ENCODE measurements around the gene MAU2. TPM values are rescaled to one million over a fixed set of nuclear protein-coding genes. Genes with fewer than 3 reads are reported as not detected.
A peak's percentile ranks its signal among the peaks of the same experiment; 100 is the strongest.

The MAU2 gene
- total RNA-seq, 4 donors from 2014 or later, result 59.5 to 220 (median 77.6) TPM

DNA sequence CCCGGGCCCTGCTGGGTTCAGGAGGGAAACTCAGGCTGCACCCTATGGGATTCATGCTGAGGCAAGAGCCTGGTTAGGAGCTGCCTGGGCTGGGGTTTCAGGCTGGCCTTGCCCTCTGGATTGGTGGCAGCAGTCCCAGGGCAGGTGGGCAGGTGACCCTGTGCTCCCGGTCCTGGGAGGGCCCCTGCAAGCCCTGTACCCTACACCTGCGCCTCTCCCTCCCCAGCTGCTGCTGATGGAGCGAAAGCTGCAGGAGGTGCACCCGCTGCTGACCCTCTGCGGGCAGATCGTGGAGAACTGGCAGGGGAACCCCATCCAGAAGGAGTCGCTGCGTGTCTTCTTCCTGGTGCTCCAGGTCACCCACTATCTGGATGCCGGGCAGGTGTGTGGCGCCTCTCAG is 20.4 kb downstream of the MAU2 start:
- Histone ChIP-seq H3K36me3 (peaks cover 98% of the 10 kb centered on the region), H3K27me3 (no peaks in the 10 kb centered on the region), H3K9me3 (no peaks in the 10 kb centered on the region), H3K4me1 (peaks cover 18% of the 10 kb centered on the region), H3K4me3 (no peak overlapping the region), H3K27ac (no peak overlapping the region)
- TF ChIP-seq POLR2A (IDR thresholded peaks at IDR 0.05) (no peak), POLR2AphosphoS5 (IDR thresholded peaks at IDR 0.05) (no peak), CTCF (IDR thresholded peaks at IDR 0.05) (no peak), EP300 (IDR thresholded peaks at IDR 0.05) (no peak)
- no peak for DNase-seq (ENCODE audit: low spot score in 2 of 2)
- WGBS, result 87% methylated on average over 3 of the region's 11 CpGs

- Histone ChIP-seq H3K4me3 (no peak overlapping the region), H3K4me1 (peaks cover 5% of the 10 kb centered on the region), H3K9me3 (no peaks in the 10 kb centered on the region), H3K27ac (no peak overlapping the region), H3K27me3 (no peaks in the 10 kb centered on the region), H3K36me3 (peaks cover 98% of the 10 kb centered on the region)
- DNase-seq (ENCODE audit: low spot score in 2 of 2), result no peak
- TF ChIP-seq CTCF (IDR thresholded peaks at IDR 0.05) (peak; percentile 19 to 71), POLR2A (IDR thresholded peaks at IDR 0.05) (no peak)
- WGBS, result 51% methylated on average over 10 of the region's 28 CpGs
Measured at GRCh38 chr19:19342086-19343015, 21.7 kb downstream of the MAU2 start.

DNA sequence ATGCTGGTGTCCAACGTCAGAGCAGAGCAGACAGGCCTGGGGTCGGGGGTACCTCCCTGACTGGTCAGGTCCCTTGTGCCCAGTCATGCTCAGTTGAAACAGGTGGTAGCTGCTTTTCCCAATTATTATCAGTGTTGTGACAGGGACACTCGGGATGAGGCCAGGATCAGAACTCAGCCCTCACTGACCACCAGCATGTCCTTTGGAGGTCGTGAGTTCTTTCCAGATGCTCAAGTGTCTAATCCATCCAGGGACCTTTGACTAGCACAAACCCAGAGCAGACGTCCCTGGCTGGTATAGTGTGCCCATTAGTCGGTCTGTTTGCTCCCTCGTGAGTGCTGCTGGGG is 22.4 kb downstream of the MAU2 start:
- DNase-seq (ENCODE audit: low spot score in 2 of 2), result no peak
- Histone ChIP-seq H3K36me3 (peaks cover 98% of the 10 kb centered on the region), H3K4me1 (peaks cover 2% of the 10 kb centered on the region), H3K4me3 (no peak overlapping the region), H3K27me3 (no peaks in the 10 kb centered on the region), H3K9me3 (no peaks in the 10 kb centered on the region), H3K27ac (no peak overlapping the region)
- TF ChIP-seq POLR2A (IDR thresholded peaks at IDR 0.05) (no peak), CTCF (IDR thresholded peaks at IDR 0.05) (peak in 1 of 2 donors; percentile 8)
- WGBS, result 82% methylated on average over 6 of the region's 7 CpGs

GRCh38 chr19:19343762-19344161 is 23.1 kb downstream of the MAU2 start:
- H3K4me3 ChIP-seq, result no peak overlapping the region
- TF ChIP-seq CTCF (IDR thresholded peaks at IDR 0.05) (no peak), POLR2A (IDR thresholded peaks at IDR 0.05) (no peak), POLR2AphosphoS5 (IDR thresholded peaks at IDR 0.05) (no peak), EP300 (IDR thresholded peaks at IDR 0.05) (no peak)
- 88% methylated on average over 8 of the region's 14 CpGs for WGBS
- no peaks in the 10 kb centered on the region for H3K9me3 ChIP-seq
- H3K27me3 ChIP-seq, result no peaks in the 10 kb centered on the region
- DNase-seq (ENCODE audit: low spot score in 2 of 2), result no peak
- H3K36me3 ChIP-seq, result peaks cover 98% of the 10 kb centered on the region
- no peak overlapping the region for H3K27ac ChIP-seq
- no peaks in the 10 kb centered on the region for H3K4me1 ChIP-seq

DNA sequence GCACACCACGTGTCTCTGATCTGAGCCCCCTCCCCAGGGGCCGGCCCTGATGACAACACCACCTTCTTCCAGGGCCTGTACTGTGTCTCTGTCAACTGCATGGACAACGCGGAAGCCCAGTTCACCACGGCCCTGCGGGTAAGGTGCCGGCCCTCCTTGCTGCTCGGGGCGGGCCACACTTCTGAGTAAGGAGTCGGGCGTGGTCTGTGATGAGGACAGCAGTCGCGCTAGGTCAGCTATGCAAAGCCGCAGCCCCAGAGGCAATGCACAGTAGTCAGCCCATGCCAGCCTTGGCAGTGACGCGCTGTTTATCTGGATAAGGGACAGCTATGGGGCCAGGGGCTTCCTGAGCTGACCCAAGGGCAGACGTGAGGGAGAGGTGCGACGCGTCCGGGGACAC is 24.6 kb downstream of the MAU2 start:
- Histone ChIP-seq H3K4me3 (no peak overlapping the region), H3K27ac (no peak overlapping the region), H3K9me3 (no peaks in the 10 kb centered on the region), H3K36me3 (peaks cover 98% of the 10 kb centered on the region), H3K4me1 (no peaks in the 10 kb centered on the region), H3K27me3 (no peaks in the 10 kb centered on the region)
- no peak for DNase-seq (ENCODE audit: low spot score in 2 of 2)
- no peak for TF ChIP-seq CTCF (IDR thresholded peaks at IDR 0.05)
- no peak for TF ChIP-seq EP300 (IDR thresholded peaks at IDR 0.05)
- no peak for TF ChIP-seq POLR2A (IDR thresholded peaks at IDR 0.05)
- TF ChIP-seq POLR2AphosphoS5 (IDR thresholded peaks at IDR 0.05), result no peak
- WGBS, result no CpG with 5 or more reads among the region's 21 CpGs
